SHP77 (cell line): ENCODE data around the gene CSTPP1.
"Not testable (repeated sequence)": the region's sequence is repeated elsewhere in the genome, so short reads cannot be mapped to it uniquely, and the experiment has no call there.

Source experiments
- DNase-seq, 2 experiments: peaks; one replicate each; lab custom pipeline; 2025; lab: John Stamatoyannopoulos, UW

The CSTPP1 gene

DNA sequence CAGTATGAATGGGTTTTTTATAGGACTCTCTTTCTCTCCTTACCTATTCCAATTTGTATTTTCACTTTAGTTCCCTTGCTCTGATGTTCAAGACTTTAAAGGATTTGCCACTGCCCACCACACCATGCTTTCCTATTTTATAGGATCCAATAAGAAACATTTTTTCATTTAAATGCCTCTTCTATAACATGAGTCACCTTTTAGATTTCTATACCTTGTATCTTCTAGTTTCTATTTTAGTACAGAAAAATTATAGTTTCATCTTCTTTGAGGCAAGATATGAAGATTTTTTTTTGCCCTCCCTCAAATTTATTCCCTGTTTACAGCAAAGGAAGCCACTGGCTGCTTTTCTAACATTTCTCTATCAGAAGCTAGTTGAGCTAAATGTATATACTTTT is 163.4 kb downstream of the CSTPP1 start:
- DNase-seq = no peak

DNA sequence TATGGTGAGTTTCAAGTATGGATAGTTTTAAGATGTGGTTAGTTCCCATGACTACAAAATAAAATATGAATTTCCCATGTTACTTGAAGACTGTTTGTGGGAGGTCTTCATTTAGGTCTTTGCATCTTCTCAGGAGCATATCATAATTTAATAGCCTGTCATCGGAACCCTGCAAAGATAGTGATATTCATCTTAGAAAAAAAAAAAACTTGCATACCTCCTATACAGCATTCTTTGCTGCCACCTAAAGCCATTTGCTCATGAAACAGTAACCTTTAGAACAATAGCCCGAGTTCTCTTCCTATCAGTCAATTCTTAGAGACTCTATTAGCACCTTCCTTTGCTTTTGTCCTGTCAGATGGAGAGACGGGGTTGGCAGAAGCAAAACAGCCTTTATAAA is 164.8 kb downstream of the CSTPP1 start:
- no peak for DNase-seq

GRCh38 chr11:47104261-47104950 is 167.8 kb downstream of the CSTPP1 start:
- no peak for DNase-seq

GRCh38 chr11:47105541-47105940 is 169.0 kb downstream of the CSTPP1 start:
- no peak for DNase-seq

GRCh38 chr11:47105974-47106373 is 169.4 kb downstream of the CSTPP1 start:
- DNase-seq = no peak

DNA sequence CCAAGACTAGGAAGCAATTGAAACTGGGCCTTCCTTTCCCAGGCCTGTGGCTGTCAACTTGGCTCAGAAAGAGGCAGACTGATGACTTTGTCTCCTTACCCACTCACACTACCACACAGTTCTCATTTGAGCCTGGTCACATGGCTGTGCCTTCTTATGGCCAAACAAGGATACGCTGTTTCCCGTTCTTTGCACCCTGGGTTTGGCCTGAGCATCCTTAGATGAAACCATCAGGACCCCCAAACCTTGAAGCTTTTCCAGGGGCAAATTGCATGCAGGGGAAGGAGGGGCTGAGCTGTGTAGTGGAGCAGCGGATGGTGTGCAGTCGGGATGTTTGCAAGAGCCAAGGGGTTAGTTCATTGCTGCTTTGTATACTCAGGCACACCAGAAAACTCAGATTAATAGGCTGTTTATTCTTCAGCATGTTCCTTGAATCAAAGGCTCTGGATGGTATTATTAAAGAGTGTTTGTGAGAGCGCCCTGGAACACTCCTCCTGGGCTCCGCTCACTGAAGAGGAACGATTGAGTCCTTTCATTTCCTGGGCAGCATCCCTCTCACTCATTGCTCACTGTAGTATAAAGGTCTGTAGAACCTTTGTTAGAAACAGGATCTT is 170.3 kb downstream of the CSTPP1 start:
- DNase-seq = no peak

DNA sequence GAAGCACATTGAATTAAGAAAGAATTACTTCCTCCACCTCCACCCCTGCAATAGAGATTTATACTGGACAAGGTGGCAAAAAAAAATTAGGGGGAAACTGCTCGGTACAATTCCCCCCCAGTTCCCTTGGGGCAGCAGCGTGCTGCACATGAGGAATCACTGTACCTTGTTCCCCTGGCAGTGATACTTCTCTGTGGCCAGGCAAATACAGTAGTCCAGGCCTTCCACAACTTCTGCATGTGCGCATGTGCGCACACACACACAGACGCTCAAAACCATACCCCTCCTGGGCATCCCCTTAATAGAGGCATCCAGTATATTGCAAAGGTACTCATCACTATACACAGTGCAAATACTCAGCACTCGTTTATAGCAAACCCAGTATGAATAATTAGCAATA is 171.2 kb downstream of the CSTPP1 start:
- no peak for DNase-seq

DNA sequence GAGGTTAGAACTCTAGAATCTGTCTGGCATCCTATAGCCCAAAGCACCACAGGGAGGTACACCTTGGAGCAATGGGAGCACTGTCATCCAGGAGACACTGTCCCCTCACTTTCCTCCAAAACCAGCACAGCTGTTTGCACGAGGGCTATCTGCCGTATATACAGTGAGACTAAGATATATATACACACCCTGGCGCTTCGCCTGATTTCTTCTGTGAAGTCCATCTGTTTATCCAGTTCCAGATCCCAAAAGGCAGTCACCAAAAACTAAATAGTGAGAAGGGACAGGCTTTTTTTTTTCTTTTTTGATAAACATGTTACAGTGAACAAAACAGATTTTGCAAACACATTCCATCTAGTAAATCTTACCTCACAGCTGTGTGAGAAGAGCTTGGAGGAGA is 171.7 kb downstream of the CSTPP1 start:
- no peak for DNase-seq

DNA sequence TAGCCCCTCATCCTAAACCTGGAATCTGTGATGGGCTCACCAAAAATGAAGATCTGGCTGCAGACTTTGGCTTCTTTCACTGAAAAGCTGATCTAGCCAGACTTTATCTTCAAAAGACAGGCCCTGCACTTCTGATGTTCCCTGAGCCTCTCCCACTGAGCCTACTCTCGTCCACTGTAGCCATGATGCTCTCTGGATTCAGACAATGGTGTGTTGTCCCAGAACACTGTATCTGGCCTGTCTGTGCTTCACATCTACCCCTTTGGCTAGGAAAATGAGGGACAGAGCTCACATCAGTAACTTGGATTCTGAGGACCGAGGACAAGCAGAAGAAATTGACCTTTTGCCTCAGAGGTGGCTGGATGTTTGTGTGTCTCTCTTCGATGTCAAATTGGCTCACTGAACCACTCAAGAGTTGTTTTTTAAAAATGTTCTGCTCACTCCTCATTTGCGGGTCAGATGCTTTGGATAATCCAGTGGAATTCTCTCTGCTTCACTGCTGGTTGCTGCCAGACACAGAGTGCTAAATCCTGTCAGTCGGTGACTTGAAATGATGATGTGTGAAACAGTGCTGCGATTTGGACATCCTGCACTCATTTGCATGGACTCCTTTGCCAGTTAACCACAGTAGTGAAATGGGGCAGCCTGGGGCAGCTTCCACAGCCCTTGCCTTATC is 172.6 kb downstream of the CSTPP1 start:
- DNase-seq = no peak

DNA sequence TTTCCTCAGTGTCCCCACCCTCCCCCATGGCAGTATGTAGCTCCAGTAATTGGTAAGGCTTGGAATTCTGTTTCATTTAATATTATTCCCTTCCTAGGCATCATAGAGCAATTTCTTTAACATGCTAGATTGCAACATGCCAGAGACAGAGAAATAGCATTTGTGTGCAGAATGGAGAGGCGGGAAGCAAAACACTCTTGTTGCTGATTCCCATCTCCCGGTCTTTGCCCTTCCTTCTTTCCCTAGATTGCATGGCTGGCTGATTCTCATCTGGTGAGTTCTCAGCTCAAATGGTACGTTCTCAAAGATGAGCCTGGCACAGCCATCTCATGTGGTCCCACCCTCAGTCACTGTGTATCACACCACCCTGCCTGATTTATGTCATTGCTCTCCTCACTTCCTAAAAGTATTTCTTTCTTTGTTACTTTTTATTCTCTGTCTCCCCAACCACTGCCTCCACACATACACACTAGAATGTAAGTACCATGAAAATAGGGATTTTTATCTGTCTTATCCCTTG is 173.2 kb downstream of the CSTPP1 start:
- DNase-seq = no peak

- DNase-seq = peak; percentile 85 to 94
These were observed 174.8 kb downstream of the CSTPP1 start for GRCh38 chr11:47111318-47111804.

DNA sequence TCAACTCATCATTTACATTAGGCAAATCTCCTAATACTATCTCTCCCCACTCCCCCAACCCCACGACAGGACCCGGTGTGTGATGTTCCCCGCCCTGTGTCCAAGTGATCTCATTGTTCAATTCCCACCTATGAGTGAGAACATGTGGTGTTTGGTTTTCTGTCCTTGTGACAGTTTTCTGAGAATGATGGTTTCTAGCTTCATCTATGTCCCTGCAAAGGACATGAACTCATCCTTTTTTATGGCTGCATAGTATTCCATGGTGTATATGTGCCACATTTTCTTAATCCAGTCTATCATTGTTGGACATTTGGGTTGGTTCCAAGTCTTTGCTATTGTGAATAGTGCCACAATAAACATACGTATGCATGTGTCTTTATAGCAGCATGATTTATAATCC is 176.4 kb downstream of the CSTPP1 start:
- DNase-seq = not testable (repeated sequence)

GRCh38 chr11:47118958-47119688 is 182.6 kb downstream of the CSTPP1 start:
- DNase-seq = peak; percentile 93 to 98

- DNase-seq = no peak
These were observed 184.5 kb downstream of the CSTPP1 start for GRCh38 chr11:47121056-47121455.

DNA sequence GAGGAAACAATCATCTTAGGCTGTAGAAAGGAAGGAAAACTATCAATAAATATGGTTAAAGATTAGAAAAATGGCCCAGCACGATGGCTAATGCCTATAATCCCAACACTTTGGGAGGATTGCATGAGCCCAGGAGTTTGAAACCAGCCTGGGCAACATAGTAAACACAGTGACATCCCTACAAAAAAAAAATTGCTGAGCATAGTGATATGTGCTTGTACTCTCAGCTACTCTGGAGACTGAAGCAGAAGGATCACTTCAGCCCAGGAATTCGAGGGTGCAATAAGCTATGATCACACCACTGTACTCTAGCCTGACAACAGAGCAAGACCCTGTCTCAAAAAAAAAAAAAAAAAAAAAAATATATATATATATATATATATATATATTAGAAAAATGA is 185.2 kb downstream of the CSTPP1 start:
- DNase-seq = no peak

GRCh38 chr11:47123094-47123493 is 186.5 kb downstream of the CSTPP1 start:
- DNase-seq = no peak

DNA sequence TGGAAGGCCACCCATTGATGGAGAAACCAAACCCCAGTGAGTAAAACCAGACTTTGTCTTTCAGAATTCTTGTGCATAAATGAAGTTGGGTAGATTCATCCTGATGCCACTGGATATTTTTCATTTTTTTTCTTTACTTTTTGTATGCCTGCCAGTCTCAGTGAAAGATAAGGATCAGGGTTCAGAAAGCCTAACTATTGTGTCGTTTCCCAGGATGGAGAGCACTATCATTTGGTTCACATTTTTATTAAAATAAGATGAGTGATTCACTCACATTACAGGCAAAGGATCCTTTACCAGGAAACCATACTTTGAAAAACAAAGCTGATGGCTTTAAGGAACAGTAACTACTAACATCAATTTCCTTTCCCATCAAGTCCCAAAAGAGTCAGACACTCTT is 188.1 kb downstream of the CSTPP1 start:
- no peak for DNase-seq

DNA sequence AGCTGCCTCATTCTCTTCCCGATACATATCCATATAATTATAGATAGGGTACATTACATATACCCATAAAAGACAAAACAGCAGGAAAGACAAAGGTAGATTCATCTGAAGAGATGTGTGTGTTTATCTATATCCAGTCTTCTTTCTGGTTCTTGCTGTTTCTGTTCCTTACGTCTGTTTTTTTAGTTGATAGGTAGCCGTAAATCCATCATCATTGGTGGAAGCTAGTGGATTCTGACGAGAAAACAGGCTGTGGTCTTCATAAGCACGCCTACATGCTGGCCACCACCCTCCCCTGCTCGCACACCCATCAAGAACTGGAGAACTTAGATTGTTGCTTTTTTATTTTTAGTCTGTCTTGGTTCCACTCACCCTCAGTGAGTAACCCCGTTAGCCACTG is 188.5 kb downstream of the CSTPP1 start:
- no peak for DNase-seq

- DNase-seq = no peak
These were observed 190.7 kb downstream of the CSTPP1 start for GRCh38 chr11:47127213-47127612.

DNA sequence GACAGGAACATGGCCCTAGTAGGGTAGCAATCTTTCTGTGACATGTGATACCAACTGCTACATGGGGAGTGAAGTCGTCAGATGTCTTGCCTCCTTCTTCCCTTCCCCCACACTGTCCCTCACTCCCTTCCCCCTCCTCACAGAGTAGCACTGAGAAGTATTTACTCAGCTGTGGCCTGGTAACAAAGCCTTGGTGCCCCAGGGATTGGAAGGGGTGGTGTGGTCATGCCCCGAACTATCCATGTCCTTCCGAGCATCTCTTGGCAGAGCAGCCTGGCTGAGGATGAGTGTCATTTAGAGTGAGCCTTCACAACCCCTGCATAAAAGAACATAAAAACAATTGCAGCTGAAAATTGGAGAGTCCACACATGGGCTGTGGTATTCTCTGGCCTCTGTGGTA is 194.0 kb downstream of the CSTPP1 start:
- DNase-seq = peak; percentile 90 to 96

DNA sequence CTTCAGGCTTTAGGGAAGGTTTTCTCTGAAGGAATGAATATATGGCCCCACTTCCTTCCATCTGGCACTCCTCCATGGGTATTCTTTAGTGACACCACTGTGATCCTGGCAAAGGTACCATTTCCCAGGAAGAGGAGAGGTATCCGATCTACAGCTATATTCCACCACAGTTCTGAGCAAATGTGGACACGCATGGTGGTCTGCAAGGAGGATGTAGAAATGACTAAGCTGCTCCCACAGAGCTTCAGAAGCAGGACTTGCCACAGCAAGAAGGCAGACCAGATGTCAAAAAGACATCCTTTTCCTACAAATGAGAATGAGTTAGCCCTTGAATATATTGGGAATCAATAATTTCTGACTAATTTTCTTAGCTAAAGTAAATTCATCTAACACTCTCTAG is 194.6 kb downstream of the CSTPP1 start:
- DNase-seq = no peak

- DNase-seq = no peak
These were observed 195.9 kb downstream of the CSTPP1 start for GRCh38 chr11:47132490-47132889.
